NCI-H187 treated with DMSO at 0.1 percent for 48 hours (cell line): ENCODE results near the gene STXBP1.
"Not testable (repeated sequence)": the region's sequence is repeated elsewhere in the genome, so short reads cannot be mapped to it uniquely, and the experiment has no call there.

ENCODE experiments used
- DNase-seq: peaks from one replicate; lab custom pipeline; 2025; lab: John Stamatoyannopoulos, UW

STXBP1 gene

DNA sequence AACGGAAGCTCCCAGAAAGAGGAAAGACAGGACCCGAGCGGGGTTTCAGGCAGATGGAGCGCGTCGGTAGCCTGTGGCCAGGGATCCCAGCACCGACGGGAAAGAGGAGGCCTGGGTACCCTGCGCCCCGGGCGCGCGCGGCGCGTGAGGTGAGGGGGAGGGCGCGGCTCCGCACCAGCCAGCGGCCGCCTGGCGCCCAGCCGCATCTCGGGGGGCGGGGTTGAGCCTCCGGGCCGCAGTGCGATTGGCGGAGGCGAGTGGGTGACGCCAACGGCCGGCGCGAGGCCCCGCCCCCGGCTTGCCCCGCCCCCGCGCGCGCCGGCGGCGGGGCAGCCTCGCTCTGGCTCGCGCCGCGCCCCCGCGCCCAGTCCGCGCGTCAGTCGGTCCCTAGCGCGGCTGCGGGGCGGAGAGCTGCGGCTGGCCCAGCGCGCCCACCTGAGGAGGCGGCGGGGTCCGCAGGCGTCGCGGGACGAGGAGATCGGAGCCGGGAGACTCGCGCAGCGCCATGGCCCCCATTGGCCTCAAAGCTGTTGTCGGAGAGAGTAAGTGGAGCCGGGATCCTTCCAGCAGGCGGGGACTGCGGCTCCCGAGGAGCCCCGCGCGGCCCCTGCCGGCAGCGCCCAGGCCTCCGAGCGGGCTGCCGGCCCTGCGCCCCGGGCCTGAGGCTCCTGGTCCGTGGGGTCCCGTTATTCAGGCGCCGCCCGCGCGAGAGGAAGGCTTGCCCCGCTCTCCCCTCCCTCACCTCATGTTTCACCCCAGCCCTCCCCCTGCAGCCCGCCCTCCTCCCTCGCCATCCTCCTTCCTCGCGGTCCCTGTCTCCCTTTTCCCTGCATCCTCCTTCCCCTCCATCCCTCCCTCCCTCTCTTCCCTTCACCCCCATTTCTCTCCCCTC lies at the start of gene STXBP1:
Gene STXBP1, plus strand, starts transcription at position 379 of the 892 bp plus-strand sequence. Its CDS starts 127 bp downstream, at position 506.
- DNase-seq, result no peak

DNA sequence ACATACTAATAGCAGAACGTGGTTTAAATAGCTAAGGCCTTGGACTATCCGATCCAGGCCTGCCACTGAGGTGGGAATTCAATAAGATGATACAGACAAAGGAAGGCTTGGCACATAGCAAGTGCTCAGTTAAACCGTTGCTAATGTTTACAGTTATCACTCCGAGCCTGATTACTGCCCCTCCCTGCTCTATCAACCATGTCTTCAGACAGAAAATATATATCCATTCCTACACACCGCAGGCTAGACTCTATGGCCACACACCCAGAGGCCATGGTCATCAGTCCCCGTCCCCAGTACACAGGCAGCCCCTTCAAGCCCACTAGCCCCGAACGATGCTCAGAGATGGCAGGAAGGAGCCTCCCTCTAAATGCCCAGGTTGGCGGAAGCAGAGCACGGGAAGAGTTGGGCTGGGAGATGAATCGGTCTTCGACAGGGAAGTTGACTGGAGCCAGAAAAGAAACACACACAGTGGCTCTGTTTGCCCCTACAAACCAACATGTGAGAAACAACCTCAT lies 49.7 kb upstream of the STXBP1 start:
- no peak for DNase-seq

DNA sequence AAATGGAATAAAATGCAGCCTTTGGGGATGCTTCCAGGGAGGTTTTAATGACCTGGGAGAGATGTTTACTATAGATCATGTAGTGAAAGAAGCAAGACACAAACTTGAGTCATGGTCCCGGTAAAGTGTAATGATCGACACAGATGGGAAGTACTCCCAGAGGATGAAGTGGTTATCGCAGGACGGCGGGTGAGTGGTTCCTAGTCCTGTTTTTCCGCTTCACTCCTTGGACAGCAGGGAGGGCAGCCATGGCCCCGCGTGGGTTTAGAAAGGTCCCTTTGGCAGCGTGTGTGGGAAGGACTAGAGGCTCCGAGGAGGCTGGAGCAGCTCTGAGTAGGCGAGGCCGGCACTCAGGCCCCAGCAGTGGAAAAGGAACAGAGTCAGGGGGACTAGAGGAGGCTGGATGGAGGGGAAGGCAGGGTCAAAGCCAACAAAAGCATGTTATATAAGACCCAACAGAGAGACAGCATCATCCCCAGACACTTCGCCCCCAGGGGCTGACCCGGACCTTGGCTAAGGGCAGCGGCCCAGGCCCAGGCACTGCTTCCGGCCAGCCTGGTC lies 49.2 kb upstream of the STXBP1 start:
- no peak for DNase-seq

DNA sequence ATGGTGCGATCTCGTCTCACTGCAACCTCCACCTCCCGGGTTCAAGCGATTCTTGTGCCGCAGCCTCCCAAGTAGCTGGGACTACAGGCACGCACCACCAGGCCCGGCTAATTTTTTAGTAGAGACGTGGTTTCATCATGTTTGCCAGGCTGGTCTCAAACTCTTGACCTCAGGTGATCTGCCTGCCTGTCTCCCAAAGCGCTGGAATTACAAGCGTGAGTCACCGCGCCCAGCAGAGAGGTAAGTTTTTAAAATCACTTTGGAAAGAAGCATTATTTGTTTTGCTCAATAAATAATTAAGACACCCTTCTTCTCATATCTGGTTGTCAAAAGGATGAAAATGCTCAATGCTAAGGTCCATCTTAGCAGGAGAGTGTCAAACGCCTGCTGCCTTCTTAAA lies 48.5 kb upstream of the STXBP1 start:
- DNase-seq, result no peak

DNA sequence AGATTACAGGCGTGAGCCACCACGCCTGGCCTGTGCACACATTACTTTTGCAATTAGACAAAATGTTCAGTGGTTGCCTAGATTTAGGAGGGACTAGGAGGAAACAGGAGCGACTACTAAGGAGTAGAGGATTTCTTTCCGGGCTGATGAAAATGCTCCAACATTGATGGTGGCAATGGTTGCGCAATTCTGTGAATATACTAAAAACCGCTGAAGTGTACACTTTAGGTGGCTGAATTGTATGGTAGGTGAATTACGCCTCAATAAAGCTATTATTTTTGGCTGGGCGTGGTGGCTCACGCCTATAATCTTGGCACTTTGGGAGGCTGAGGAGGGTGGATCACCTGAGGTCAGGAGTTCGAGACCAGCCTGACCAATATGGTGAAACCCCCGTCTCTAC lies 46.8 kb upstream of the STXBP1 start:
- no peak for DNase-seq

DNA sequence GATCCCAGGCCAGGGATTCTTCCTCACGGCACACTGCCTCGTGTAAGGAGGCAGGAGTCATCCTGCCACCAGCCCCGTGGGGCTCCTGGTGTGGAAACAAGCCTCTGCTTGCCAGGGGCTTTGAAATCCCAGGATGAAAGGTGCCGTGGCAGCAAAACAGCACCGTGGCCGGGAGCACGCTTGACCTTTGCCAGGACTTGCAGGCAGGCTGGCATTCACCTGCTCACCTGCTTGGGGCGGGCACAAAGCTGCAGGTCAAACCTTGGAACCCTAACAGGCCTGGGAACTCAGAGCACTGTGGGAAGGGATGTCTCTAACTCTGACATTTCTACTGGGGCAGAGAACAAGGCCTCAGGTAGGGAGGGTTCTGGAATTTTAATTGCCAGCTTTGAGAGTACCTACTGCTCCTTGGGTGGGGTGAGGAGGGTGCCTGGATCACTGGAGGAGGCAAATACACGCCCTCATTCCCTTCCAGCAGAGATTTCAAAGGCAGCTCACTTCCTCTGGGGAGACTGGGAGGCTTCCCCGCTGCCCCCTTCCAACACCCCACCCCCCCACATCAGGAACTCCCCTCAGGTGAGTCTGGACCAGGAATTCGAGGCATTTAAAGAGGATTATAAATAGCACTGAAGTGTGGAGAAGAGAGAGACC lies 45.6 kb upstream of the STXBP1 start:
- DNase-seq, result no peak

DNA sequence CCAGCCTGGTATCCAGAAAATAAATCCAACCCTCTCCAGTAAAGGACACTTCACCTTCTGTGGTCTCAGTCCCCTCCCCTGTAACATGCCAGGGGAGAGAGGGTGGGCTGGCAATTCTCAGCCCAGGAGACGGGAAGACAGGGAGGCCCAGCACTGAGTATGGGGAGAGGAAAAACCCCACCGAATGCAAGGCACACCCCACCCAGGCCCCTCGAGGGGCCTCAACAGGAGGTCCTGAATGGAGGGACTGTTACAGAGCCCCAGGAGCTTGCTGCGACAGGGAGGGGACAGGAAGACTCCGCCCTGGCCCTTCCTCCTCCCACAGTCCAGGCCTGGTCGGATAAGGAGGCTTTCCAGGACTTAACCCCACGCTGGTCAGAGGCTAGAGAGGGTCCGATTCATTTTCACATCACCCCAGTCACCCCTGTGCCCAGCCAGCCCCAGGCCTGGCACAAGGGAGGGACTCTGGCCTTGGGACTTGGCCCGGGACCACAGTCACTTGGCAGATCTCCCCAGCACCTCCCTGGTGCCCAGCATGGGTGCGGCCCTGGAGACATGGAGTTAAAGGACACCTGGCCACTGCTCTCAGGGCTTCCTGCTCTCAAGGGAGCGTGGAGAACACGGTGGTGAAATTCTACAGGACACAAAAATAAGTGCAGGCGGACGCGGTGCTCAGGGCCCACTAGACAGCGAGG lies 44.9 kb upstream of the STXBP1 start:
- DNase-seq, result no peak

DNA sequence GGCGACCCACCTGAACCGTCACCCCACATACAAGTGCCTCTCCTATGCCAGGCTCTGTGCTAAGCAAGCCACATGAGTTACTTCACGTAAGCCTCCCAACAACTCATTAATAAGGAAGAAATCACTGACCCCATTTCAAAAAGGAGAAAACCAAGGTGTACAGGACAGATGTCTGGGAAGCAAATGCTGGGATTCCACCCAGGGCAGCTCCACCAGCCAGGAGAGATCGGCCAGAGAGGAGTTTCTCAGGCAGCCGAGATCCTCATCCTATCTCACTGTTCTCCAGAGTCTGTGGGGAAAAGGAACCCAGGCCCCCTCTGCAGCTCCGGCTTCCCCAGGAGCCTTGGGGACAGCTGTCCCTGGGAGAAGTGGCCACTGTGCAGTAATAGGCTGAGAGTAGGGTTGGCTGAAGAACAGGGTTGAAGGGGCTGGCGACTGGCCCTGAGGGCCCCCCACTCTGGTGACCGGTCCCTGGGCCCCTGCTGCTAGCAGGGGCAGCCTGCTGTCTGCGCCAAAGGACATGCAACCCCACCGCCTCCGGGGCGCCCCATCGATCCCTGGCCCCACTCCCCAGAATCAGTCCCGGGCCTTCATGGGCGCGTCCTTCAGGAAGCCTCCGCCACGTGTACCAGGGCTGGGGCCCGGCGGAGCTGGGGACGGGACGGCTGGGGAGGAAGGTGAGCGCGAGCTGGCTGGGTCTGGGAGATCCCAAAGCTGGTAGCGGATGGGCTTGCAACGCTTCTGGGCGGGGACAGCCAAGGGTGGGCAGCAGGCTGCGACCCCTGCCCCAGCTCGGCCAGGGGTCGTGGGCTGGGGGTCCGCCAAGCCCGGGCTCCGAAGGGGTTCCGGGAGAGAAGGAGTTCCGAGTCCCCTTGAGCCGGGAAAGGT lies 44.1 kb upstream of the STXBP1 start:
- DNase-seq, result no peak

DNA sequence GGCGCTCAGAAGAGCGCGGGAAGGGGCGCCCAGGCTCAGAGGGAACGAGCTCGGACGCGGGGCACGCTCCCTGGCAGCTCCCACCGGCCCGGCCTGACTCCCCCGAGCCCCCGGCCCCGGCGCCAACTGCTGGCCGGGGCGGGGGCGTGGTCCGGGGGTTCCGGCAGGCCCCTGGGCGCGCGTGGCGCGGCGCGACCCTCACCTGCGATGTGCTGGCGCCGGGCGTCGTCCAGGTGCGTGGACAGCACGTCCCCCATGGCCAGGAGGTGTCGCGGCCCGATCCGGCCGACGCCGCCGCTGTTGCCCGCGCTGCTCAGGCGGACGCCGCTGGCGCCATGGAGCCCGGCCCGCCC lies 43.5 kb upstream of the STXBP1 start:
- DNase-seq, result no peak

DNA sequence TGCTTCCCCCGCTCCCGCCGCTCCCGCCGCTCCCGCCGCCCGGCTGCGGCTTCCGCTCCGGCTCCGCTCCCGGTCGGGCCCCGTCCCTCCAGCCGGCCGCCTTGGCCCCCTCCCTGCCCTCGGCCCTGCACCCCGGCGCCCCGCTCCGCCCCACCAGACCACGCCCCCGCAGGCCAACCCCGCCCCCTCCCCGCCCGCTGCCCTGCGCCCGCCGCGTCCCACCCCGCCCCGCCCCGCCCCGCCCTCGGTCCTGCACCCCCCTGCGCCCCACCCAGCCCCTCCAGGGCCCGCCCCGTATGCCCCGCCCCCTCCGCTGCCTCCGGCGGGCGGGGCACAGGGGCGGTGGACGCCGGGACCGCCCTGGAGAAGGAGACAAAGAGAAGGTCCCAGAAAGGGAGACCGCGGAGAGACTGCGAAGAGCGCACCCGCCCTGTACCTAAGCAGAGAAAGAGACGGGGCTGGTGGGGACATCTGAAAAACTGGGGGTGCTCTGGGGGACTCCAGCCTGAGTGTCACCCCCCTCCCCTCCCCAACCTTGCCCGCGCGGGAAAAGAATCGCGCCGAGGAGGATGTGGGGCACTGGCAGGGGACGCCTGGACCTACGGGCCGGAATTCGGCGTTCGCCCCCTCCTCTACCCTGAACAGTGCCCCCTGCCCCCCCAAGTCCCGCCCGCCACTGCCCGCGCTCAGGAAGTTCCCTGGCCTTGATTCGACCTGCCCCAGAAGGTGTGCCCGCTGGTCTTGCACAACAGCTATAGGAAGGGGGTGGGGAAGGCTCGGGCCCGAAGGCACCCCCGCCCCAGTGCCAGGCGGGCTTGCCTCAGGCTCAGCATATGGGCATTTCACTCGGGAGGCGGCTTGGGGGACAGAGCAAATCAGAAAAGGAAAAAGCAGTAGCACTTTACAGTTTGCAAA lies 42.8 kb upstream of the STXBP1 start:
- DNase-seq, result no peak

DNA sequence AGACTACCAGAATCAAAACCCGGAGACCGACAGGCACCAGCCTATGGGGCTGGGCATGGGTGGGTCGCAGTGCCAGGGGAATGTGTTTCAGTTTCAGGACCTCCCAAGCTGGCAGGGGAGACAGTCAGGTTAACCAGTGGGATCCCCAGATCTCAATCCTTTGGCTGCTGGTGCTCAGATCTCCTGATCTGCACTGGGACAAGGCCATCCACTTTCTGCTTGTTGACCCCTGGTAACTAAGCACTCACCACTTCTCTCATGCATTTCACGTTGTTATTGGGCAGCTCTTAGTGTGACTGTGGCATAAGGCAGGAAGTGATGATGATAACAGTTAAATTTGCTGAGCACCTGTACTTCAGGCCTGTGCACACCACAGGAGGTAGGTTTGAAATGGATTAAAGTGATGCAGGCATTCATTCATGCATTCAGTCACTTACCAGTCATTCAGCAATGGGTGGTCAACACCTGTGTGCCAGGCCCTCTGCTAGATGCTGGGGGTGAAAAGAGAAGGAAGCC lies 42.1 kb upstream of the STXBP1 start:
- DNase-seq, result no peak

DNA sequence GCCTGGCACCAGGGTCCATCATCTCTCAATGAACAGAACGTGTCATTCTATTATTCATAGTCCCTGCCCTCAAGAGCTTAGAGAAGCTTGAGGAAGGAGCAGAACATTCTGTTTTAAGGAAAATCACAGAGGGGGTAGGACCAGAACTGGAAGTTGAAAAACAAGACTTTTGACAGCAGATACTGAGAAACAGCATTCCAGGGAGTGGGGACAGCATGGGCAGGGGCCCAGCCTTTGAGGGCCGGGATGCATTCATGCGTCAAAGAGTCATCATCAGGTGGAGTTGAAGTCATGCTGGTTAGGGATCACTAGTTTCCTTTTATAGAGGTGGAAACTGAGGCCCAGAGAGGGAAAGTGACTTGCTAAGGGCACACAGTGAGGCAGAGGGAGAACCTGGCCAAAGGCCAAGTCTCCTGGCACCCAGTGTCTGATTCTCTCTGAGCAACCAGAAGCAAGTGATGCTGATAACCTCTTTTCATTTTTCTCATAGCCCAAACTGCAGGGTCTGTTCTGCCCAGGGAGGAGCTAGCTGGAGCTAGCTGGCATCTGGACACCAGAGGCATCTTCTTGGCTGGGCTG lies 41.5 kb upstream of the STXBP1 start:
- no peak for DNase-seq

DNA sequence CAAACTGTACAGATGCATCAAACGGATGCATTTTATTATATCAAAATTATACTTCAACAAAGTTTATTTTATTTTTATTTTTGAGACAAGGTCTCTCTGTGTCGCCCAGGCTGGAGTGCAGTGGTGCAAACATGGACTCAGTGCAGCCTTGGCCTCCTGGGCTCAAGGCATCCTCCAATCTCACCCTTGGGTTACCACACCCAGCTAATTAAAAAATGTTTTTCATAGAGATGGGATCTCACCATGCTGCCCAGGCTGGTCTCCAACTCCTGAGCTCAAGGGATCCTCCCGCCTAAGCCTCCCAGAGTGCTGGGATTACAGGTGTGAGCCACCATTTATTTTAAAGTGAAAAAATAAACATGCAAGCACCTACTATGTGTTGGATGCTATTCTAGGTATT lies 40.1 kb upstream of the STXBP1 start:
- no peak for DNase-seq

DNA sequence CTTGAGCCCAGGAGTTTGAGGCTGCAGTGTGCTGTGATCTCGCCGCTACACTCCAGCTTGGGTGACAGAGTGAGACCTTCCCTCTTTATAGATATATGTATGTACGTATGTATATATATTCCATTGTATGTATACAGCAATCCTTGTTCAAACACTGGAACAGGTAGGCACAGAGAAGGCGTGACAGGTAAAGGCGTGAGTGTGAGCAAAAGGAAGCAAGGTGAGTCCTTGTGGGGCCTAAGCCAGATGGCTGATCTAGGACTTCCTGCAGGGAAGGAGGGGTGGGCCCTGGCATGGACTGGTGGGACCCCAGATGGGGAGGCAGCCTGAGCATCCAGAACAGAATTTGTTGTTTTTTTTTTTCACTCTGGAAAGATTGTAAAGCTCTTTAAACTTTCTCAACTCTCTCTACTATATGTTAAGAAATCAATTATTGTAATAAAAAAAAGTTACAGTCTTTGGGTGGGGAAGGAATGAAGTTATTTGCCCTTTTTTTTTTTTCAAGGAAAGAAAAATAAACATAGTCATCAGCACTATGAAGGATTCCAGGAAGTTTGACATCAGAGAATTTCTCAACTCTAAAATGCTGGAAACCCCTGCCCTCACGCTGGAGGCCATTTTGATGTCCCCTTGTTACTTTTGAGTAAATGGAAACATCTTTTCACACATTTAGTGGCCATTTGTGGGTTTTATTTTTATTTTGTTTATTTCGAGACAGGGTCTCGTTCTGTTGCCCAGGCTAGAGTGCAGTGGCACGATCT lies 38.9 kb upstream of the STXBP1 start:
- DNase-seq, result no peak

DNA sequence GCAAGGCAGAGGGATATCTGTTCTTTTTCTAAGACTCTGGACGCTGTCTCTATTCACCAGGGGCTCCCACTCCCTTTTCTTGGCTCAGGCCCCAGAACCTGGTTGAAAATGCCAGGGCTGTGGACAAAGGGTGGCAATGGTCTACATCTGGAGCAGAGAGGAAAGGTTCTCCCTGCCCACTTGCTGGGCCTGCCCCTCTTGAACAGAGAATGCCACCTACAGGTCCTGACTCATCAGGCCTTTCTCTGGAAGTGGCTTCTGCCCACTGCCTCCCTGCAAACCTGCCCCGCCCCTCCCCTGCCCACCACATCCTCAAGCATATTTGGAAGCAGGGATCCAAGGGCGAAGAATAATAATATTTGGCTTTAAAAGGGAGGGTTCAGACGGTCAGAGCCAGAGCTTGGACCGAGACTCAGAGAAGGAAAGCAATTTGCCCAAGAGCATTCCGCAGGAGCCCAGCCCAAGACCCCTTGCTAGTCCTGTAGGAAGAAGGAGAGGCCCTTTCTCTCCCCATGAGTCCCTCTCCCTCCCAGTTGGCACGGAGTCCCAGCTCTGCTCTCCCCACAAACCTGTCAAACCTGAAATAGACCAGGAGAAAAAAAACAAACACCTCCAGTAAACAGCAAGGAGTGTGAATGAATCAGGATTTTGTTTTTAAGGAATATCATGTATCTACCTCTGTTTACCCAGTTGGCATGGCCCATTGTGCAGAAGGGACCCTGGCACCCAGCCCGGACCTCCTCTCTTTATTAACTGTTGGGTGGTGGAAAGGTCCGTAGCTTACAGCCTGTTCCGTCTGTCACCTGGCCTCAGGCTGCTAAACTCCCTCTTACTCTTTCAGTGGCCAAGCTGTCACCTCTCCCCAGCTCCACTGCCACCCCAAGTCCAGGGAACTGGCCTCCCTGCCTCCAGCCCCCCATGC lies 37.7 kb upstream of the STXBP1 start:
- DNase-seq, result no peak

DNA sequence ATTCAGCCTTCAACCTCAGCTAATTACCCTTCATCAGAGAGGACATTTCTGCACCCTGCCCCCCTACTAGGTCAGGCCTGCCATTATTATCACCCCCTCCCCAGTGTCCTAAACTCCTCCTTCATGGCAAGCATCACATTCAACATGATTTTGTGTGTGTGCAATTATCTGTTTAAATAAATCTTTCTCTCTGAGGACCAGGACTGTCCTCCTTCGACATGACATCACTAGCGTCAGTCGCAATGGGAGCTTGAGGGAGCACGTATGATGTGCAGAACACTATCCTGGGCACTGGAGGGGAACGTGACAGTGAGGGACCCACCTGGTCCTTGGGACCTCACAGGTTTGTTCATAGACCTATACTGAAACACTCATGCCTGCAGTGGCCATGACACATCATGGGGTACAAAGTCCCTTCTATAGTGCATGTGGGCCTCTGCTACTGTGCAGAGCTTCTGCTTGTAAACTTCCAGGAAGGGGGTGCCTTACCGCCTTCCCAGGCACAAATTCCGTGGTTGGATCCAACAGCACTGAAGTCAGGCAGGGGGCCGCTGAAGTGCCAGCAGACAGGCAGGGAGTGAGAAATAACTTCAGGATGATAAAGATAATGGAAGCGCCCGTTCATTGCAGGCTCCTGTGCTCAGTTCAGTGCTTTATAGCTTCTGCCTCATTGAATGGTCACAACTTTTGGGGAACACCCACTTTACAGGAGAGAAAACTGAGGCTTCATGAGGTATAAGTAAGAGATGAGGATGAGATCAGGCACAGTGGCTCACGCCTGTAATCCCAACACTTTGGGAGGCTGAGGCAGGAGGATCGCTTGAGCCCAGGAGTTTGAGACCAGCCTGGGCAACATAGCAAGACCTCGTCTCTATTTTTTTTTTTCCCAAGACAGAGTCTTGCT lies 36.0 kb upstream of the STXBP1 start:
- no peak for DNase-seq

DNA sequence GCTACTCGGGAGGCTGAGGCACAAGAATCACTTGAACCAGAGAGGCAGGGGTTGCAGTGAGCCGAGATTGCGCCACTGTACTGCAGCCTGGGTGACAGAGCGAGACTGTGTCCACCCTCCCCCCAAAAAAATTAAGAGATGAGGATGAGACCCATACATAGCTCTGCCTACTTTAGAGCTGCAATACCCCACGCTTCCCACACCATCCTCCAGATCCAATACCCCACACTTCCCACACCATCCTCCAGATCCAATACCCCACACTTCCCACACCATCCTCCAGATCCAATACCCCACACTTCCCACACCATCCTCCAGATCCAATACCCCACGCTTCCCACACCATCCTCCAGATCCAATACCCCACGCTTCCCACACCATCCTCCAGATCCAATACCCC lies 34.9 kb upstream of the STXBP1 start:
- DNase-seq, result not testable (repeated sequence)
